GM18909 (cell line): Measurements from ENCODE around the gene GRIN3A.
"Not testable (repeated sequence)": the region's sequence is repeated elsewhere in the genome, so short reads cannot be mapped to it uniquely, and the experiment has no call there.

Experiments used
- ATAC-seq: cut with Tn5 transposase; IDR thresholded peaks from one replicate; pipeline ENCODE4 v1.9.1; 2021; ENCODE audit warnings: mild to moderate bottlenecking; ENCODE audit not compliant: unreplicated experiment, poor library complexity

Gene GRIN3A

GRCh38 chr9:101587332-101588043 lies 151.0 kb downstream of the GRIN3A start:
- no peak for ATAC-seq

GRCh38 chr9:101586651-101587050 lies 151.8 kb downstream of the GRIN3A start:
- peak; percentile 87 for ATAC-seq

GRCh38 chr9:101585740-101586139 lies 152.7 kb downstream of the GRIN3A start:
- no peak for ATAC-seq

GRCh38 chr9:101582553-101582952 lies 155.9 kb downstream of the GRIN3A start:
- no peak for ATAC-seq

- ATAC-seq = no peak
These were observed 158.5 kb downstream of the GRIN3A start for GRCh38 chr9:101579711-101580545.

- ATAC-seq = peak; percentile 64
These were observed 160.1 kb downstream of the GRIN3A start for GRCh38 chr9:101578378-101578777.

- no peak for ATAC-seq
These were observed 163.6 kb downstream of the GRIN3A start for GRCh38 chr9:101574731-101575333.

GRCh38 chr9:101572316-101572715 lies 166.1 kb downstream of the GRIN3A start:
- no peak for ATAC-seq

- no peak for ATAC-seq
These were observed 167.3 kb downstream of the GRIN3A start for GRCh38 chr9:101571114-101571513.

- no peak for ATAC-seq
These were observed 168.5 kb downstream of the GRIN3A start for GRCh38 chr9:101569741-101570501.

GRCh38 chr9:101567725-101568350 lies 170.6 kb downstream of the GRIN3A start:
- ATAC-seq = no peak

GRCh38 chr9:101566904-101567724 lies 171.3 kb downstream of the GRIN3A start:
- peak; percentile 79 for ATAC-seq

- no peak for ATAC-seq
These were observed 174.2 kb downstream of the GRIN3A start for GRCh38 chr9:101564252-101564651.

GRCh38 chr9:101562966-101563365 lies 175.5 kb downstream of the GRIN3A start:
- no peak for ATAC-seq

GRCh38 chr9:101561740-101562139 lies 176.7 kb downstream of the GRIN3A start:
- ATAC-seq = no peak

- not testable (repeated sequence) for ATAC-seq
These were observed 188.9 kb downstream of the GRIN3A start for GRCh38 chr9:101549472-101550098.

GRCh38 chr9:101543098-101543735 lies 195.2 kb downstream of the GRIN3A start:
- ATAC-seq = no peak

- no peak for ATAC-seq
These were observed 198.4 kb downstream of the GRIN3A start for GRCh38 chr9:101540069-101540468.
